SU-DHL-6 (cell line): Measurements from ENCODE around the gene PSMF1.

Source experiments
- EZH2phosphoT487 ChIP-seq: fragments of 200-600 bp; sonication (generic), shearing (Covaris generic); conservative IDR thresholded peaks from 2 replicates; pipeline ENCODE4 v1.6.1; 2018; ENCODE audit warnings: mild to moderate bottlenecking, antibody characterized with exemption, low read length, moderate library complexity, mixed read lengths
- TF ChIP-seq, protein P1 (sequence below): fragments of 200-600 bp; sonication (generic); IDR thresholded peaks from one replicate; pipeline ENCODE4 v1.5.1; 2017; ENCODE audit warnings: antibody characterized with exemption, mild to moderate bottlenecking, low read length, moderate library complexity; ENCODE audit not compliant: insufficient read depth, poor library complexity, severe bottlenecking

DNA sequence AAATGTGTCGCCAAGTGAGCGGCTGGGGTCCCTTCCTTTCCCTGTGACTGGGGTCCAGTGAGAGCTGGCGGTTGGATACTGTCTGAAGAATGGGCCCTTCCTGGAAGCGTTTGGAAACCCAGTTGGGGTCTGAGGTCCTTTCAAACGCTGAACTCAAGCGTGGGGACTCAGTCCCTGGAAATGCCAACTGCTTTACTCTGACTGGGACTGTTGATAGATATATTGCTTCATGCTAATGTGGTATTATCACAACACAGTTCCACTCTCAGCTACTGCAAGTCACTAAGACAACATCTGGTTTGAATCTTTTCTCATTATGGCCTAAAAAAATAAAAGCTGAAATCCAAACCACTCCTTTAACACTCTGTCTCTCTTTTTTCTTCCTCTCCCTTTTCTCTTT lies 23.7 kb upstream of the PSMF1 start:
- TF ChIP-seq, protein P1, sequence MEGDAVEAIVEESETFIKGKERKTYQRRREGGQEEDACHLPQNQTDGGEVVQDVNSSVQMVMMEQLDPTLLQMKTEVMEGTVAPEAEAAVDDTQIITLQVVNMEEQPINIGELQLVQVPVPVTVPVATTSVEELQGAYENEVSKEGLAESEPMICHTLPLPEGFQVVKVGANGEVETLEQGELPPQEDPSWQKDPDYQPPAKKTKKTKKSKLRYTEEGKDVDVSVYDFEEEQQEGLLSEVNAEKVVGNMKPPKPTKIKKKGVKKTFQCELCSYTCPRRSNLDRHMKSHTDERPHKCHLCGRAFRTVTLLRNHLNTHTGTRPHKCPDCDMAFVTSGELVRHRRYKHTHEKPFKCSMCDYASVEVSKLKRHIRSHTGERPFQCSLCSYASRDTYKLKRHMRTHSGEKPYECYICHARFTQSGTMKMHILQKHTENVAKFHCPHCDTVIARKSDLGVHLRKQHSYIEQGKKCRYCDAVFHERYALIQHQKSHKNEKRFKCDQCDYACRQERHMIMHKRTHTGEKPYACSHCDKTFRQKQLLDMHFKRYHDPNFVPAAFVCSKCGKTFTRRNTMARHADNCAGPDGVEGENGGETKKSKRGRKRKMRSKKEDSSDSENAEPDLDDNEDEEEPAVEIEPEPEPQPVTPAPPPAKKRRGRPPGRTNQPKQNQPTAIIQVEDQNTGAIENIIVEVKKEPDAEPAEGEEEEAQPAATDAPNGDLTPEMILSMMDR, result no peak
- TF ChIP-seq EZH2phosphoT487, result no peak
